GM18519 (cell line): ENCODE measurements around the gene SLC22A17.

ENCODE experiments used
- ATAC-seq: cut with Tn5 transposase; IDR thresholded peaks from one replicate; pipeline ENCODE4 v1.9.1; 2021; ENCODE audit warnings: mild to moderate bottlenecking, moderate library complexity; ENCODE audit not compliant: unreplicated experiment, low FRiP score

SLC22A17 gene

GRCh38 chr14:23365036-23365731 is 12.5 kb upstream of the SLC22A17 start, which contains the start of gene EFS:
EFS (minus strand) TSS chr14:23365172; CDS start chr14:23365025, 147 bp downstream.
- no peak for ATAC-seq

- no peak for ATAC-seq
Observed at GRCh38 chr14:23364164-23365035, 11.7 kb upstream of the SLC22A17 start.

GRCh38 chr14:23362200-23362599 is 9.5 kb upstream of the SLC22A17 start:
- no peak for ATAC-seq

GRCh38 chr14:23361763-23362162 is 9.1 kb upstream of the SLC22A17 start:
- no peak for ATAC-seq

- no peak for ATAC-seq
Observed at GRCh38 chr14:23361320-23361719, 8.6 kb upstream of the SLC22A17 start.

GRCh38 chr14:23360496-23360895 is 7.8 kb upstream of the SLC22A17 start:
- no peak for ATAC-seq

- no peak for ATAC-seq
Observed at GRCh38 chr14:23359722-23360447, 7.2 kb upstream of the SLC22A17 start.

GRCh38 chr14:23359167-23359626 is 6.5 kb upstream of the SLC22A17 start:
- no peak for ATAC-seq

- ATAC-seq = no peak
Observed at GRCh38 chr14:23358553-23359166, 6.0 kb upstream of the SLC22A17 start.

GRCh38 chr14:23358042-23358441 is 5.4 kb upstream of the SLC22A17 start:
- ATAC-seq = no peak

- ATAC-seq = no peak
Observed at GRCh38 chr14:23357261-23357660, 4.6 kb upstream of the SLC22A17 start.

- ATAC-seq = no peak
Observed at GRCh38 chr14:23356662-23357061, 4.0 kb upstream of the SLC22A17 start.

- ATAC-seq = no peak
Observed at GRCh38 chr14:23355871-23356435, 3.3 kb upstream of the SLC22A17 start.

GRCh38 chr14:23354990-23355389 is 2.3 kb upstream of the SLC22A17 start:
- ATAC-seq = no peak

- no peak for ATAC-seq
Observed at GRCh38 chr14:23353433-23353780, 720 bp upstream of the SLC22A17 start.

GRCh38 chr14:23351681-23352505 is 794 bp downstream of the SLC22A17 start:
- no peak for ATAC-seq

- ATAC-seq = no peak
Observed at GRCh38 chr14:23349156-23349845, 3.4 kb downstream of the SLC22A17 start.

- ATAC-seq = no peak
Observed at GRCh38 chr14:23348297-23348655, 4.4 kb downstream of the SLC22A17 start.
